Activated CD4-positive, alpha-beta T cell treated with anti-CD3 and anti-CD28 coated beads for 36 hours (primary cell): ENCODE measurements around the gene OMP. TPM values are rescaled to one million over a fixed set of nuclear protein-coding genes. Genes with fewer than 3 reads are reported as not detected.

Source experiments
- ATAC-seq: fragments of 200-7000 bp; cut with Tn5 transposase; one replicate; pipeline ENCODE4 v1.10.0; 2021; ENCODE audit warnings: mild to moderate bottlenecking, moderate library complexity
- CTCF ChIA-PET: fragments of 350-600 bp; sonication (Branson Sonifier 250); formaldehyde crosslinking; loops from one replicate; lab custom pipeline; 2021; ENCODE audit warnings: antibody characterized with exemption; lab: Charles Lee
- POLR2A ChIA-PET: fragments of 350-600 bp; sonication (Branson Sonifier 250); formaldehyde crosslinking; loops from one replicate; lab custom pipeline; 2021; ENCODE audit warnings: antibody characterized with exemption, inconsistent platforms; lab: Charles Lee
- DNase-seq: peaks from one replicate; pipeline ENCODE4 v3.0.0-alpha.2; 2020
- H3K27ac Mint-ChIP-seq: one replicate; pipeline ENCODE4 v1.8.0; 2021; ENCODE audit warnings: mixed read lengths
- H3K27me3 Mint-ChIP-seq: one replicate; pipeline ENCODE4 v1.8.0; 2021; ENCODE audit warnings: mixed read lengths
- H3K36me3 Mint-ChIP-seq: one replicate; pipeline ENCODE4 v1.8.0; 2021; ENCODE audit warnings: low read depth, mixed read lengths
- H3K4me1 Mint-ChIP-seq: one replicate; pipeline ENCODE4 v1.8.0; 2021; ENCODE audit warnings: mixed read lengths
- H3K4me3 Mint-ChIP-seq: one replicate; pipeline ENCODE4 v1.8.0; 2021; ENCODE audit warnings: mild to moderate bottlenecking, moderate library complexity, mixed read lengths
- H3K9me3 Mint-ChIP-seq: one replicate; pipeline ENCODE4 v1.8.0; 2021; ENCODE audit warnings: low read depth, mixed read lengths
- intact Hi-C, 2 experiments: fragments of 100-400 bp; cut with DNase I in 1 of 2; cut with micrococcal nuclease in 1 of 2; formaldehyde crosslinking; loops; one replicate each; pipeline versions ENCODE4 v1.14.2 to v1.15.1; 2022 to 2024; cut with DNase I, micrococcal nuclease
- total RNA-seq, 2 experiments: library from RNA; stranded (reverse); gene quantifications; one replicate each; pipeline ENCODE4 v1.2.3, GENCODE V29; 2021

OMP gene
- total RNA-seq, 2 experiments from 2014 or later: not detected

- intact Hi-C loops: no loop called here
- peak; percentile 50 for DNase-seq
- no peaks in the 10 kb centered on the region for H3K36me3 Mint-ChIP-seq
- peak; percentile 77 for ATAC-seq
- ChIA-PET POLR2A (no interaction called here), CTCF (interaction anchor here (0.6 to 2.5 kb wide), 2 partner anchors 9 to 402 kb away, joined by 3 to 9 read pairs; no protein-coding TSS in a partner anchor)
- peaks cover 13% of the 10 kb centered on the region for H3K4me1 Mint-ChIP-seq
- H3K27me3 Mint-ChIP-seq: peaks cover 13% of the 10 kb centered on the region
- no peaks in the 10 kb centered on the region for H3K9me3 Mint-ChIP-seq
- H3K4me3 Mint-ChIP-seq: no peak overlapping the region
- H3K27ac Mint-ChIP-seq: no peak overlapping the region
Measured at GRCh38 chr11:77136074-77136473, 33.4 kb downstream of the OMP start.

GRCh38 chr11:77136784-77137420, 34.3 kb downstream of the OMP start:
- Mint-ChIP-seq H3K4me1 (peaks cover 13% of the 10 kb centered on the region), H3K36me3 (no peaks in the 10 kb centered on the region), H3K27ac (no peak overlapping the region), H3K27me3 (peaks cover 13% of the 10 kb centered on the region), H3K9me3 (no peaks in the 10 kb centered on the region), H3K4me3 (no peak overlapping the region)
- no peak for ATAC-seq
- intact Hi-C loops: no loop called here
- no peak for DNase-seq
- CTCF ChIA-PET: interaction anchor here (2.5 kb wide), 1 partner anchor 10 kb away, joined by 9 read pairs; no protein-coding TSS in a partner anchor
- POLR2A ChIA-PET: no interaction called here

- CTCF ChIA-PET: interaction anchor here (2.5 kb wide), 1 partner anchor 11 kb away, joined by 9 read pairs; no protein-coding TSS in a partner anchor
- no peaks in the 10 kb centered on the region for H3K36me3 Mint-ChIP-seq
- ATAC-seq (no peak), DNase-seq (no peak)
- intact Hi-C loops: no loop called here
- peaks cover 18% of the 10 kb centered on the region for H3K4me1 Mint-ChIP-seq
- H3K27ac Mint-ChIP-seq: no peak overlapping the region
- POLR2A ChIA-PET: no interaction called here
- no peaks in the 10 kb centered on the region for H3K9me3 Mint-ChIP-seq
- no peak overlapping the region for H3K4me3 Mint-ChIP-seq
- H3K27me3 Mint-ChIP-seq: peaks cover 13% of the 10 kb centered on the region
Measured at GRCh38 chr11:77137421-77137820, 34.8 kb downstream of the OMP start.

- DNase-seq: no peak
- Mint-ChIP-seq H3K27ac (no peak overlapping the region), H3K9me3 (no peaks in the 10 kb centered on the region), H3K36me3 (no peaks in the 10 kb centered on the region), H3K4me3 (no peak overlapping the region), H3K27me3 (peaks cover 13% of the 10 kb centered on the region), H3K4me1 (peaks cover 18% of the 10 kb centered on the region)
- ChIA-PET CTCF (no interaction called here), POLR2A (no interaction called here)
- intact Hi-C loops: no loop called here
- no peak for ATAC-seq
Measured at GRCh38 chr11:77138106-77138649, 35.5 kb downstream of the OMP start.

- Mint-ChIP-seq H3K9me3 (no peaks in the 10 kb centered on the region), H3K4me3 (no peak overlapping the region), H3K36me3 (no peaks in the 10 kb centered on the region), H3K4me1 (peaks cover 18% of the 10 kb centered on the region), H3K27me3 (peaks cover 13% of the 10 kb centered on the region), H3K27ac (no peak overlapping the region)
- ChIA-PET CTCF (interaction anchor here (0.7 kb wide), 1 partner anchor 11 kb away, joined by 3 read pairs; the partner anchor contains the start of gene MYO7A), POLR2A (no interaction called here)
- DNase-seq (no peak), ATAC-seq (no peak)
- intact Hi-C loops: no loop called here
Measured at GRCh38 chr11:77139201-77139600, 36.6 kb downstream of the OMP start.

- DNase-seq (no peak), ATAC-seq (no peak)
- H3K4me3 Mint-ChIP-seq: no peak overlapping the region
- H3K9me3 Mint-ChIP-seq: no peaks in the 10 kb centered on the region
- CTCF ChIA-PET: interaction anchor here (0.8 to 2.1 kb wide), 2 partner anchors 13 to 47 kb away, joined by 4 to 10 read pairs; no protein-coding TSS in a partner anchor
- no peak overlapping the region for H3K27ac Mint-ChIP-seq
- no peaks in the 10 kb centered on the region for H3K36me3 Mint-ChIP-seq
- H3K27me3 Mint-ChIP-seq: peaks cover 13% of the 10 kb centered on the region
- POLR2A ChIA-PET: interaction anchor here (0.5 kb wide), 1 partner anchor 452 kb away, joined by 3 read pairs; no protein-coding TSS in a partner anchor
- intact Hi-C loops: no loop called here
- H3K4me1 Mint-ChIP-seq: peaks cover 14% of the 10 kb centered on the region
Measured at GRCh38 chr11:77140231-77140851, 37.7 kb downstream of the OMP start.

- intact Hi-C loops: no loop called here
- no peaks in the 10 kb centered on the region for H3K9me3 Mint-ChIP-seq
- peaks cover 13% of the 10 kb centered on the region for H3K27me3 Mint-ChIP-seq
- no peak for DNase-seq
- ATAC-seq: peak; percentile 54
- ChIA-PET POLR2A (no interaction called here), CTCF (interaction anchor here (2.1 kb wide), 1 partner anchor 14 kb away, joined by 10 read pairs; no protein-coding TSS in a partner anchor)
- H3K36me3 Mint-ChIP-seq: no peaks in the 10 kb centered on the region
- H3K4me3 Mint-ChIP-seq: no peak overlapping the region
- H3K27ac Mint-ChIP-seq: no peak overlapping the region
- peaks cover 10% of the 10 kb centered on the region for H3K4me1 Mint-ChIP-seq
Measured at GRCh38 chr11:77141034-77141433, 38.4 kb downstream of the OMP start.

- POLR2A ChIA-PET: no interaction called here
- CTCF ChIA-PET: interaction anchor here (2.1 kb wide), 1 partner anchor 14 kb away, joined by 10 read pairs; no protein-coding TSS in a partner anchor
- Mint-ChIP-seq H3K4me3 (no peak overlapping the region), H3K9me3 (no peaks in the 10 kb centered on the region), H3K27ac (no peak overlapping the region), H3K27me3 (peaks cover 13% of the 10 kb centered on the region), H3K4me1 (peaks cover 5% of the 10 kb centered on the region), H3K36me3 (no peaks in the 10 kb centered on the region)
- ATAC-seq (no peak), DNase-seq (no peak)
- intact Hi-C loops: no loop called here
Measured at GRCh38 chr11:77141475-77141874, 38.8 kb downstream of the OMP start.

- DNase-seq (no peak), ATAC-seq (peak; percentile 27)
- CTCF ChIA-PET: interaction anchor here (0.6 kb wide), 2 partner anchors 122 to 136 kb away, joined by 3 read pairs; no protein-coding TSS in a partner anchor
- Mint-ChIP-seq H3K4me3 (no peak overlapping the region), H3K36me3 (no peaks in the 10 kb centered on the region), H3K27ac (no peak overlapping the region), H3K27me3 (peaks cover 10% of the 10 kb centered on the region), H3K9me3 (no peaks in the 10 kb centered on the region), H3K4me1 (peaks cover 5% of the 10 kb centered on the region)
- intact Hi-C loops: no loop called here
- POLR2A ChIA-PET: no interaction called here
Measured at GRCh38 chr11:77142091-77142975, 39.7 kb downstream of the OMP start.

GRCh38 chr11:77143405-77144020, 40.9 kb downstream of the OMP start:
- no peak for DNase-seq
- POLR2A ChIA-PET: no interaction called here
- peaks cover 10% of the 10 kb centered on the region for H3K4me1 Mint-ChIP-seq
- peaks cover 10% of the 10 kb centered on the region for H3K27me3 Mint-ChIP-seq
- H3K36me3 Mint-ChIP-seq: no peaks in the 10 kb centered on the region
- CTCF ChIA-PET: interaction anchor here (1.1 kb wide), 1 partner anchor 16 kb away, joined by 4 read pairs; no protein-coding TSS in a partner anchor
- ATAC-seq: no peak
- H3K9me3 Mint-ChIP-seq: no peaks in the 10 kb centered on the region
- H3K4me3 Mint-ChIP-seq: no peak overlapping the region
- intact Hi-C loops: no loop called here
- H3K27ac Mint-ChIP-seq: no peak overlapping the region
